MM.1S (cell line): Measurements from ENCODE around the gene B4GALNT1.

Source experiments
- CTCF ChIP-seq: fragments of 300-600 bp; sonication (generic); IDR thresholded peaks from 2 replicates; pipeline ENCODE4 v1.5.1; 2016; ENCODE audit warnings: antibody characterized with exemption, low read length, mixed read lengths
- EZH2 ChIP-seq: fragments of 300-600 bp; sonication (generic); optimal IDR thresholded peaks from 2 replicates; pipeline ENCODE3; 2017; ENCODE audit warnings: low read depth, mild to moderate bottlenecking, antibody characterized with exemption, low read length, mixed read lengths

GRCh38 chr12:57627501-57628279 lies 5.3 kb downstream of the B4GALNT1 start:
- no peak for TF ChIP-seq EZH2
- TF ChIP-seq CTCF: no peak
